GM12872 (cell line): ENCODE results near the gene KCNH6.

Experiments used
- TF ChIP-seq, protein P1 (sequence below): IDR thresholded peaks from 3 replicates; pipeline ENCODE4 v1.5.1; 2011; ENCODE audit warnings: low read depth, mild to moderate bottlenecking, low read length, moderate library complexity; ENCODE audit not compliant: insufficient read depth

Gene KCNH6

DNA sequence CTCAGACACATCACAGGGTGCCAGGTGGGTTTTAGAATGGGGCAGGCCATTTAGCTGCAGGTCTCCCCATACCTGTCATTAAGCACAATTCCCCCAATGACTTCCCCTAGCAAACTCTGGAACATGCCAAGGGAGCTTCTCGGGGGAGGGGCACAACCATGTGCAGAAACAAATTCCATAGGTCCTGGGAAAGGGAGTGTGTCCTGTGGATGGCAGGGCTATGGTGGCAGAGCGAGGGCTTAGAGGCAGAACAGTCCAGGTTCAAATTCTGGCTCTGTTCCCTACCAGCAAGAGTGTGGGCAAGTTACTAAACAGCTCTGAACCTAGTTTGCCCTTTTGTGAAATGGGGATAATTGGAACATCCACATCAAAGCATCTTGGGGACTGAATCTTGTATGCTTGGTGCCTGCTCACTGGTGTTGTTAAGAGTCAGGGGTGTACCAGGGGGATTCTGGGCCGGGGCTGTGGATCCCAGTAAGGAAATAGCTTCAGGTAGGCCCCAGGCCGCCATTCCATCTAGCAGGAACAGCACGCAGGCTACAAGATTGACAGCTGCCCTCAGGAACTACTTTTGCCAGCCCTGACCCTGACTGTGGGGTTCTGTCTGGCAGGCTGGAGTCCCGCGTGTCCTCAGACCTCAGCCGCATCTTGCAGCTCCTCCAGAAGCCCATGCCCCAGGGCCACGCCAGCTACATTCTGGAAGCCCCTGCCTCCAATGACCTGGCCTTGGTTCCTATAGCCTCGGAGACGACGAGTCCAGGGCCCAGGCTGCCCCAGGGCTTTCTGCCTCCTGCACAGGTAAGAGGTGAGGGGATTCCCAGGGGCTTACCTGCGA, 21.5 kb downstream of the KCNH6 start:
- TF ChIP-seq, protein P1, sequence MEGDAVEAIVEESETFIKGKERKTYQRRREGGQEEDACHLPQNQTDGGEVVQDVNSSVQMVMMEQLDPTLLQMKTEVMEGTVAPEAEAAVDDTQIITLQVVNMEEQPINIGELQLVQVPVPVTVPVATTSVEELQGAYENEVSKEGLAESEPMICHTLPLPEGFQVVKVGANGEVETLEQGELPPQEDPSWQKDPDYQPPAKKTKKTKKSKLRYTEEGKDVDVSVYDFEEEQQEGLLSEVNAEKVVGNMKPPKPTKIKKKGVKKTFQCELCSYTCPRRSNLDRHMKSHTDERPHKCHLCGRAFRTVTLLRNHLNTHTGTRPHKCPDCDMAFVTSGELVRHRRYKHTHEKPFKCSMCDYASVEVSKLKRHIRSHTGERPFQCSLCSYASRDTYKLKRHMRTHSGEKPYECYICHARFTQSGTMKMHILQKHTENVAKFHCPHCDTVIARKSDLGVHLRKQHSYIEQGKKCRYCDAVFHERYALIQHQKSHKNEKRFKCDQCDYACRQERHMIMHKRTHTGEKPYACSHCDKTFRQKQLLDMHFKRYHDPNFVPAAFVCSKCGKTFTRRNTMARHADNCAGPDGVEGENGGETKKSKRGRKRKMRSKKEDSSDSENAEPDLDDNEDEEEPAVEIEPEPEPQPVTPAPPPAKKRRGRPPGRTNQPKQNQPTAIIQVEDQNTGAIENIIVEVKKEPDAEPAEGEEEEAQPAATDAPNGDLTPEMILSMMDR = no peak

DNA sequence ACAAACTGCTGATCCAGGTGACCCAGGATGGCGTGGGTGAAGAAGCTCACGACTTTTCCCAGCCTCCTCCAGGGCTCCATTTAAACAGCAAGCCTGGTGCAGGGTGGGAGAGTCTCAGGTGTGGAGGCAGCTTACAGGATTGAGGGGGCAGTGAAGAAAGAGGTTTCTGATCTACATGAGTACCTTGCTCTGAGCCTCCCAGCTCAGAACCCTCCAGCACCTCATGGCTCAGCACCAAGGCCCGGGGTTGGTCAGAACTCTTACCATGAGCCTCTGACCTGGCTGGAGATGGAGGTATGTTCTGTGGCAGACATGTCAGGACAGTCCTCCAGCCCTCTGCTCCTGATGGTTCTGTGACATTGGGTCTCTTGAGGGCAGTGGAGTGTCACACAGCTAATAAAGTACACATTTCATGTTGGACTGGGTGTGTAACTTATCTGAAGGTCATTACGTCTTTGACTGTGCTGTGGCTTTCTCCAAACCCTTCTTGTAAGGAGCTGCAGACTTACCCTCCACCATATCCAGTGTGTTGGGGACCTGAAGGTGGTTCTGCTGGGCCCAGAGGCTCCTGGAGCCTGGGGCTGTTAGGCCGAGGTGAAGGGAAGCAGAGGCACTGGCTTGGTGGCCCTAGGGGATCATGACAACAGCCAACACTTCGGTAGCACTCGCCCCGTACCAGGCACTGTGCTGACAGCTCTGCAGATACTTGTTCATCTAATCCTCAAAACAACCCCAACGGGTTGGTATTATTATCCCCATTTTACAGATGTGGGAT, 23.3 kb downstream of the KCNH6 start:
- TF ChIP-seq, protein P1 = no peak

DNA sequence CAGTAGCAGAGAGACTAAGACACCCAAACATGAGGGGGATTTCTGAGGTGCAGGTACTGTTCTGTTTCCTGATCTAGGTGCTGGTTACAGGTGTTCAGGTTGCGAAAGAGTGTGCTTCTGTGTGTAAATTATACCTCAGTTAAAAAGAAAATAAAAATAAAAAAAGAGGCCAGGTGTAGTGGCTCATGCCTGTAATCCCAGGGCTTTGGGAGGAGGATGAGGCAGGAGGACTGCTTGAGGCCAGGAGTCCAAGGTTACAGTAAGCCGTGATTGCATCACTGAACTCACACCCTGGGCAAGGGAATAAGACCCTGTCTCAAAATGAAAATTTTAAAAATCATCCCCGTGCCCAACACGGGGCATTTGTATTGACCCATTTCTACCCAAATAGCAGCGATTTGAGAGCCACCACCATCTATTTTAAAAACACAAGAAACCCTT, 23.9 kb downstream of the KCNH6 start:
- TF ChIP-seq, protein P1 = no peak

DNA sequence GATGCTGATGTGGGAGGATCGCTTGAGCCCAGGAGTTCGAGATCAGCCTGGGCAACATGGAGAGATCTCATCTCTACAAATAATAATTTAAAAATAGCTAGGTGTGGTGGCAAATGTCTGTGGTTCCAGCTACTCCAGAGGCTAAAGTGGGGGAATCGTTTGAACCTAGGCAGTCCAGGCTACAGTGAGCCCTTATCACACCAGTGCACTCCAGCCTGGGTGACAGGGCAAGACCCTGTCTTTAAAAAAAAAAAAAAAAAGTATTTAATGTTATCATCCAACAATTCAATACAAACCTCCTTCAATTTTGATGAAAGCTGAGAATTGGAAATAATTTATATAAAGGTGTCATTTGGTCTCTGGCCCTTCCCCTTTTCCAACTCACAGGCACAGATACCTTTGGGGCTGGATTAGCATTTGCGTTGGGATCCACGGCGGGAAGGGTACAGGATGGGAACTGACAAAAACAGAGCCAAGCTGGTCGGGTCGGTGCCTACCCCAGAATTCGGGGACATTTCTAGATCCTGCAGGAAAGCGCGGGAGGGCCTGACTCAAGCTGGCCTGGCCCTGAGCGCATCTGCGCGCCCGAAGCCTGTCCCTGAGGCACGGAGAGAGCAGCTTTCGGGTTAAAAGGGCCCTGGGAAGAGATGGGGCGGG, 26.3 kb downstream of the KCNH6 start:
- TF ChIP-seq, protein P1 = no peak

DNA sequence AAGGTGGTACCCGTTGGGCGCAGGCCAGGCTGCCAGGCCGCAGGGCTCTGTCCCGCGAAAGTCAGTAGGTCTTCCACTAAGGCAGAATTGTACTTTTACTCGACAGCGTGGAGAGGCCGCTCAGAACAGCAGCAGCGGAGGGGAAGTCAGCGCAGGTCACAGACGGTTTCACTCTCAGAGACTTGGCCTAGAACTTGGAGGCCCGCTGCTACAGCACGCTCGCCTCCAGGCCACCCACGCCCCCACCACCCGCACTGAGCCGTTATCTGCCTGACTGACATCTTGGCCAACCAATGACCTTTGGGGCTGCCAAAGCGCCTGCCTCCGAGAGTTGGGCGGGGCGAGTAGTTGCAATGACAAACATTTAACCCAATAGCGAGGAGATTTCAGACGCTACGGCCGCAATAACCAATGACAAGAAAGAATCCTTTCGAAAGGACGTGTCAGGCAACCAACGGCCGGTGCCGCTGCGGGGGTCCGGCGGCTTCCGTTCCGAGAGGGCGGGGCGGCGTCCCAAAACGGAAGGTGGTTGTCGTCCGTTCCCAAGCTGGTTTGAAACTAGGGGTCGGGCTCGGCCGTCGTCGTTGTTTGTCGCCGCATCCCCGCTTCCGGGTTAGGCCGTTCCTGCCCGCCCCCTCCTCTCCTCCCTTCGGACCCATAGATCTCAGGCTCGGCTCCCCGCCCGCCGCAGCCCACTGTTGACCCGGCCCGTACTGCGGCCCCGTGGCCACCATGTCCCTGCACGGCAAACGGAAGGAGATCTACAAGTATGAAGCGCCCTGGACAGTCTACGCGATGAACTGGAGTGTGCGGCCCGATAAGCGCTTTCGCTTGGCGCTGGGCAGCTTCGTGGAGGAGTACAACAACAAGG, 27.0 kb downstream of the KCNH6 start, which contains the start of gene DCAF7:
Gene DCAF7 (plus strand): TSS at position 532 of the 871 bp plus-strand sequence. CDS start 201 bp downstream, at position 733.
- TF ChIP-seq, protein P1 = no peak

DNA sequence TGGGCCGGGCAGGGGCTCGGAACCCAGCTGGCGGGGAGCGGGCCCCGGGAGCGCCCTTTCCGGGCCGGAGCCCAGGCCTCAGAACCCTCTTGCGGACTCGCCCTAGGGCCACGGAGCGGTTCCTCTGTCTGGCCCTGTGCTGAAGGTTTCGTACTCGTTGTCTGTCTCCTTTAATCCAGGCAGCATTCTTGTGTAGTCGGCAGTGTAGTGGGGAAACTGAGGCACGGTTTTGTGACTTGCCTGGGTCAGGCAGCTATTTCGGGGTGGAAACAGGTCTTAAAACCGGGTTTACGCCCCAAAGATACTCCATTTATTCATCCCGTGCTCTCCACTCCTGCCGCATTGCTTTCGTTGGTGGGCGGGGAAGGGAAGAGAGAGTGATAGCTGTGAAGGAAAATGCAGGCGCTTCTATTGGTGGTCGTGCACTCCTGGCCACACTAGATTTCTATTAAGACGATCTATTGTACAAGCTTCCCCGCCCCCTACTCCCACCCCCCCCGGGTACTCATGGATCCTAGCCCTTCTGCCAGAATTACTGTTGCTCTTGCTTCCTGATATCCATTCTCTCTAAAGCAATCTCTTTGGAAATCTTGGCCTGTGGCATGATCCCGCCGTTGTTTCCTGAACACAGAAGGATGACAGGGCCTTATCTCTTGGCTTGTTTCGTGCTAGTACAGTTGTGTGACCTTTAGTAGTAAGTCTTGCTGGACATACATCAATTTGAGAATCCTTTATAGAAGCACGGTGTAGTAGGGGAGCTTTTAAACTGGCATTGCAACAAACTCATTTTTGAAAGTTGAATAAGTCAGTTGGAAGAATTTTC, 27.9 kb downstream of the KCNH6 start:
- TF ChIP-seq, protein P1 = no peak
